Fibroblast of the conjunctiva (primary cell): Measurements from ENCODE around the gene SLCO4C1.
"Not testable (repeated sequence)": the region's sequence is repeated elsewhere in the genome, so short reads cannot be mapped to it uniquely, and the experiment has no call there.

Experiments
- DNase-seq: peaks from one replicate; pipeline ENCODE4 v3.0.0-alpha.2; 2010; ENCODE audit warnings: low read depth

Gene SLCO4C1, protein sequence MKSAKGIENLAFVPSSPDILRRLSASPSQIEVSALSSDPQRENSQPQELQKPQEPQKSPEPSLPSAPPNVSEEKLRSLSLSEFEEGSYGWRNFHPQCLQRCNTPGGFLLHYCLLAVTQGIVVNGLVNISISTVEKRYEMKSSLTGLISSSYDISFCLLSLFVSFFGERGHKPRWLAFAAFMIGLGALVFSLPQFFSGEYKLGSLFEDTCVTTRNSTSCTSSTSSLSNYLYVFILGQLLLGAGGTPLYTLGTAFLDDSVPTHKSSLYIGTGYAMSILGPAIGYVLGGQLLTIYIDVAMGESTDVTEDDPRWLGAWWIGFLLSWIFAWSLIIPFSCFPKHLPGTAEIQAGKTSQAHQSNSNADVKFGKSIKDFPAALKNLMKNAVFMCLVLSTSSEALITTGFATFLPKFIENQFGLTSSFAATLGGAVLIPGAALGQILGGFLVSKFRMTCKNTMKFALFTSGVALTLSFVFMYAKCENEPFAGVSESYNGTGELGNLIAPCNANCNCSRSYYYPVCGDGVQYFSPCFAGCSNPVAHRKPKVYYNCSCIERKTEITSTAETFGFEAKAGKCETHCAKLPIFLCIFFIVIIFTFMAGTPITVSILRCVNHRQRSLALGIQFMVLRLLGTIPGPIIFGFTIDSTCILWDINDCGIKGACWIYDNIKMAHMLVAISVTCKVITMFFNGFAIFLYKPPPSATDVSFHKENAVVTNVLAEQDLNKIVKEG

GRCh38 chr5:102296178-102296817 is at the start of gene SLCO4C1:
Gene SLCO4C1 (minus strand): TSS chr5:102296284. CDS start chr5:102296262, 22 bp downstream.
- DNase-seq: peak; percentile 12

DNA sequence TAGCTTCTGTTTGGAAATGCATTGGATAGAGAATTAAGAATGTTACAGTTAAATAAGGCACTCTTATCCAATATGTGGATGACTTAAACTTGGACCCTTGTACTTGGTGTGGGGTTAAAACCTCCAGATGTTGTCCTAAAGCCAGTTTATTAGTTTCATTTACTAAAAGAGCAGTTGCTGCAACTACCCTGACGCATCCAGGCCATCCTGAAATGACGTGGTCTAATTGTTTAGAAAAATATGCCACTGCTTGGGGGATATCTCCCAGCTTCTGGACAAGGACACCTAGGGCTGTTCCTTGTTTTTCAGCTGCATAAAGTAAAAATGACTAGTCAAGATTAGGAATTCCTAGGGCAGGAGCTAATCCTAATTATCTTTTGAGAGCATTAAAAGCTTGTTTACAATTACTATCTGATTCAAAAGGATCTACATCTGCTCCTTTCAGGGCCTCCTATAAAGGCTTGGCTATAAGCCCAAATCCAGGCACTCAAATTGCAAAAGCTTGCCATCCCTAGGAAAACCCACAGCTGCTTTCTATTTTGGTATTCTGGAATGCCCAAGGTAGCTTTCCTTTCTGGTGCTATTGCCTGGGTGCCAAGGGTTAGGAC is 45.7 kb upstream of the SLCO4C1 start:
- no peak for DNase-seq

- DNase-seq: no peak
Observed at GRCh38 chr5:102324714-102325113, 28.6 kb upstream of the SLCO4C1 start.

- DNase-seq: not testable (repeated sequence)
Observed at GRCh38 chr5:102318801-102319200, 22.7 kb upstream of the SLCO4C1 start.

GRCh38 chr5:102314328-102314727 is 18.2 kb upstream of the SLCO4C1 start:
- no peak for DNase-seq

DNA sequence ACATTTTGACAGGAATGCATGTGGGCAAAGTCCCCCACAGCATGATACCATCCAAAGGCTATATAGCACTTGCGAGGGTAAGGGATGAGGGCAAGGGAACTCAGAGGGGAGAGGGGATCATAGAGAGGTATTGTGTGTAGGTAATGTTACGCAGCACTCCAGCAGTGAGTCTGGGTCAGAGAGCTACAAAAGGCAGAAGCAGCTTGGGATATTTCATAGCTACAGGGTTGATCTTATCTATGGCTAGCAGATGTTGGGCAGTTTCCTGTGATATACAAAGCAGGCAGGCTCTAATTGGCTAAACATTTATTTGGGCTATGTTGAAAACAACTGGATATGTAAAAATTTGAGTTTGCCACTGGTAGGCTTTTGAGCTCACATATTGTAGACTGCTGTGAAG is 17.8 kb upstream of the SLCO4C1 start:
- no peak for DNase-seq

DNA sequence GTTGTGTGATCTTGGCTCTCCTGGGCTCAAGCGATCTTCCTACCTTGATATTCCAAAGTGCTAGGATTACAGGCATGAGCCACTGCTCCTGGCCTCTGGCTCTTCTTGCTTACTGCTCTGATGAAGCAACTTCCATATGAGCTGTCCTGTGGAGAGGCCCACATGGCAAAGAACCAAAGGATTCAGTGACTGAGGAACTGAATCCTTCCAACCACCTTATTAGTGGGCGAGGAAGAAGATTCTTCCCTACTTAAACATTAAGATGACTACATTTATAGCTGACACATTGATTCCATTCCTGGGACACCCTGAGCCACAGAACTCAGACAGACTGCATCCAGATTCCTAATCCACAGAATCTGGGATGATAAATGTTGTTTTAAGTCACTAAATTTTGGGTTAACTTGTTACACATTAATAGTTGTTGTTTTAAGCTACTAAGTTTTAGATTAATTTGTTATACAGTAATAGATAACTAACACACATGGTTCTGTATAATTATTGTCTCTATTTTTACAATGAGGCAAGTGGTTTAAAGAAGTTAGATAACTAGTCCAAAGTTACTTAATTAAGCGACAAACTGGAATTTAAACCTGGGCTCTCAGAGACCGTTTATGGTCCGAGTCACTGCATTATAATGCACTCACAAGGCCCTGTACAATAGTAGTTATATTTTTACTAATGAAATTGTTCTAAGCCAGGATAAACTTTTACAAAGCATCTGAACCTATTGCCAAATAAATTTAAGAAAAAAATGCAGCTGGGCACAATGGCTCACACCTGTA is 16.7 kb upstream of the SLCO4C1 start:
- DNase-seq: no peak

GRCh38 chr5:102309586-102309985 is 13.5 kb upstream of the SLCO4C1 start:
- DNase-seq: no peak

GRCh38 chr5:102307232-102307631 is 11.1 kb upstream of the SLCO4C1 start:
- no peak for DNase-seq

- DNase-seq: no peak
Observed at GRCh38 chr5:102306121-102306520, 10.0 kb upstream of the SLCO4C1 start.

DNA sequence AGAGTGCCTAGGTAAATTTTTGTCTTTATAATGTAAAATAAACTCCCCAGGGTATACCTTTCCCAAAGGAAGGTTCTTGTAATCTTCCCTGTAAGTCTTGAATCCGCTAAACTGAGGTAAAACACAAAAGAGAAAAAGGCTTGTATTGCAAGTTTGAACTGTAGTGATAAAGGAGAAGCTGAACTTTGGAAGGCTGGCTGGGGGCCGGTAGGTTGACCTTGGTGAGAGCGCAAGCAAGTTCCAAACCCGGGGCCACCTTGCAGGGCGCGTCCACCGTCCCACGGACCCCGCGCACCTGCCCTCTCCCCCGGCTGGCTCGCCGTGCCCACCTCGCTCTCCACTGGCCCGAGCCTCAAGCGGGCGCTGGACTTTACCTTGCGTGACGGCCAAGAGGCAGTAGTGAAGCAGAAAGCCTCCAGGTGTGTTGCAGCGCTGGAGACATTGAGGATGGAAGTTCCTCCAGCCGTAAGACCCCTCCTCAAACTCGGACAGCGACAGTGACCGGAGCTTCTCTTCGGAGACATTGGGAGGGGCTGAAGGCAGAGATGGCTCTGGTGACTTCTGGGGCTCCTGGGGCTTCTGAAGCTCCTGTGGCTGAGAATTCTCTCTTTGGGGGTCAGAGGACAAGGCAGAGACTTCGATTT is 428 bp downstream of the SLCO4C1 start:
- DNase-seq: no peak

GRCh38 chr5:102294886-102295395 is 1.1 kb downstream of the SLCO4C1 start:
- DNase-seq: no peak

DNA sequence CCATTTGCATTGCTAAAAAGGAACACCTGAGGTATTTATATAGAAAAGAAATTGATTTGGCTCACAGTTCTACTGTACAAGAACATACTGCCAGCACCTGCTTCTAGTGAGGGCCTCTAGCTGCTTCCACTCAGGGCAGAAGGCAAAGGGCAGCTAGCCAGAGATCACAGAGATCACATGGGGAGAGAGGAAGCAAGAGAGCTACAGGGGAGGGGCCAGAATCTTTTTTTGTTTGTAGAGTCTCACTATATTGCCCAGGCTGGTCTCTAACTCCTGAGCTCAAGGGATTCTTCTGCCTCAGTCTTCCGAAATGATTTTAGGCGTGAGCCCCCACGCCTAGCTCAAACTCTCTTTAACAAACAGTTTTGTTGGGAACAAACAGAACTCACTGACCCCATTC is 6.1 kb downstream of the SLCO4C1 start:
- no peak for DNase-seq

GRCh38 chr5:102289251-102289899 is 6.7 kb downstream of the SLCO4C1 start:
- no peak for DNase-seq

GRCh38 chr5:102288630-102289029 is 7.5 kb downstream of the SLCO4C1 start:
- no peak for DNase-seq

GRCh38 chr5:102286476-102286875 is 9.6 kb downstream of the SLCO4C1 start:
- DNase-seq: no peak

GRCh38 chr5:102283102-102283797 is 12.8 kb downstream of the SLCO4C1 start:
- no peak for DNase-seq

- DNase-seq: no peak
Observed at GRCh38 chr5:102279711-102280110, 16.4 kb downstream of the SLCO4C1 start.

GRCh38 chr5:102278231-102278630 is 17.9 kb downstream of the SLCO4C1 start:
- DNase-seq: no peak

DNA sequence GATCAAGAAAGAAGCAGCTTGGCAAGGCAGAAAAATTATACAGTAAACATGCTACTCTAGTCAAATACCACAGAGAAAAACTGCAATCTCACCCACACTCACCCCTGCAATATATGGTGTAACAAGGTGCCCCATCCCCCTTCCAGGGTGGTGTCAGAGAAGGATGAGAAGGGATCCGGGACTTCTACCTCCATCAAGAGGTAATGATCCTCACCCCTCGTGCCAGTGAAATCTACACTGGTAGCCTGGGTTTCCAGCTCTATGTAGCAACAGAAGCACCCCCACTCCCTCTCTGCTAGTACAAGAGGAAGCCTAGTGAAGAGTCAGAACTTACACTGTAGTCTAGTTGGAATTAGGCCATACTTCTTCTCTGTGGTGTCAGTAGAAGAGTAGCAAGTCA is 18.9 kb downstream of the SLCO4C1 start:
- DNase-seq: no peak
